ENCODE data around the gene MAFF.
"Not testable (repeated sequence)": the region's sequence is repeated elsewhere in the genome, so short reads cannot be mapped to it uniquely, and the experiment has no call there.

DNA sequence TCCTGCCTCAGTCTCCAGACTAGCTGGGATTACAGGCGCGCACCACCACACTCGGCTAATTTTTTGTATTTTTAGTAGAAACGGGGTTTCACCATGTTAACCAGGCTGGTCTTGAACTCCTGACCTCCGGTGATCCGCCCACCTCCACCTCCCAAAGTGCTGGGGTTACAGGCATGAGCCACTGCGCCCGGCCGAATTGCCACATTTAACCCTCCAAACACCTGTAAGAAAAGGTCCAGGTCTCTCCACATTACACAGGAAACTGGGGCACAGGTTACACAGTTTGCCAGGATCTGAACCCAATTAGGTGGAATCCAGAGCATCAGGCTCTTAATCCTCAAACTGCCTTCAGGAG, 24.2 kb upstream of the MAFF start:
- not testable (repeated sequence) for TF ChIP-seq CTCF, POLR2AphosphoS5 (IDR thresholded peaks at IDR 0.05)
